Esophagus (tissue), 2 donors: ENCODE results near the gene PLCG1. TPM values are rescaled to one million over a fixed set of nuclear protein-coding genes. Genes with fewer than 3 reads are reported as not detected.
"Not testable (repeated sequence)": the region's sequence is repeated elsewhere in the genome, so short reads cannot be mapped to it uniquely, and the experiment has no call there.

Experiments
- H3K27ac ChIP-seq, 2 donors: one replicate each; pipeline ENCODE4 v1.5.1; 2013; ENCODE audit warnings: low read depth in 2 of 2, mild to moderate bottlenecking in 2 of 2, inconsistent platforms in 1 of 2, low read length in 1 of 2, moderate library complexity in 1 of 2
- H3K27me3 ChIP-seq, 2 donors: one replicate each; pipeline ENCODE4 v1.6.1; 2013; ENCODE audit warnings: low read length in 2 of 2, control low read depth in 1 of 2, mild to moderate bottlenecking in 1 of 2; ENCODE audit not compliant: insufficient read depth in 2 of 2, control insufficient read depth in 1 of 2
- H3K36me3 ChIP-seq, 2 donors: one replicate each; pipeline ENCODE4 v1.6.1; 2013; ENCODE audit warnings: low read length in 1 of 2; ENCODE audit not compliant: control insufficient read depth in 2 of 2, insufficient read depth in 2 of 2
- H3K4me1 ChIP-seq, 2 donors: one replicate each; pipeline ENCODE4 v1.6.1; 2013; ENCODE audit warnings: low read length in 1 of 2; ENCODE audit not compliant: control insufficient read depth in 2 of 2, insufficient read depth in 2 of 2
- H3K4me3 ChIP-seq, 2 donors: one replicate each; pipeline ENCODE4 v1.5.1; 2013; ENCODE audit warnings: low read length in 2 of 2, mild to moderate bottlenecking in 2 of 2, low read depth in 1 of 2, moderate library complexity in 1 of 2
- H3K9me3 ChIP-seq, 2 donors: one replicate each; pipeline ENCODE4 v1.6.1; 2013; ENCODE audit warnings: mild to moderate bottlenecking in 2 of 2, low read depth in 1 of 2, low read length in 1 of 2, moderate library complexity in 1 of 2; ENCODE audit not compliant: control insufficient read depth in 2 of 2, insufficient read depth in 1 of 2
- WGBS, 2 donors: extraction: QIAGEN DNeasy Blood & Tissue Kit; methylation state at CpG; one replicate each; pipeline ENCODE4 v1.1.7; 2013; 5-methylcytosine and 5-hydroxymethylcytosine counted together
- polyA plus RNA-seq, 2 donors: library from polyadenylated mRNA; stranded (reverse); fragments of 200-250 nt; gene quantifications; one replicate each; pipeline ENCODE4 v1.2.3, GENCODE V29; 2013
- donor health status: healthy with polysubstance abuse.
- donor health status: Bipolar disorder and iron deficiency.

PLCG1 gene
- polyA plus RNA-seq, 2 donors, result 26.2 to 45.3 TPM

DNA sequence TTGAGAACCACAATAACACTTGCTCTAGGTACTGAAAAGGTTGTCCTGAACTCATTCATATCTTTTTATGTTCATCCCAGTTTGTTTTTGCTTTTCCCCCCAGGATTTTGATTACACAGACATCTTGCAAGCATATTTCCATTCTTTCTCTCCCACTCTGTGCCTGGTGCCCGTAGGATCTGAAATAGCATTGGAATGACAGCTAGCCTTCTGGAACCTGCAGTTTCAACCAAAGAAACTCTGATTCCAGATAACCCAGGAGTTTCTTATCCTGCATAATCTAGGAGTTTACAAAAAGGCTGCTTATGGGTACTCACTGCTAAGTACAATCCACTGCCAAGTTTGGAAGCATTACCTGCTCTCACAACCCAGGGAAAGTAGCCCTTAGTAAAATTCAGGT lies 28.8 kb upstream of the PLCG1 start:
- no peaks in the 10 kb centered on the region for H3K27me3 ChIP-seq
- H3K9me3 ChIP-seq, result no peaks in the 10 kb centered on the region
- H3K4me1 ChIP-seq, result no peaks in the 10 kb centered on the region
- no peak overlapping the region for H3K4me3 ChIP-seq
- 95 to 100% methylated on average over 1 of the region's 1 CpG for WGBS, 2 donors
- peaks cover 7 to 12% of the 10 kb centered on the region in 2 donors for H3K36me3 ChIP-seq
- H3K27ac ChIP-seq, result no peak overlapping the region

DNA sequence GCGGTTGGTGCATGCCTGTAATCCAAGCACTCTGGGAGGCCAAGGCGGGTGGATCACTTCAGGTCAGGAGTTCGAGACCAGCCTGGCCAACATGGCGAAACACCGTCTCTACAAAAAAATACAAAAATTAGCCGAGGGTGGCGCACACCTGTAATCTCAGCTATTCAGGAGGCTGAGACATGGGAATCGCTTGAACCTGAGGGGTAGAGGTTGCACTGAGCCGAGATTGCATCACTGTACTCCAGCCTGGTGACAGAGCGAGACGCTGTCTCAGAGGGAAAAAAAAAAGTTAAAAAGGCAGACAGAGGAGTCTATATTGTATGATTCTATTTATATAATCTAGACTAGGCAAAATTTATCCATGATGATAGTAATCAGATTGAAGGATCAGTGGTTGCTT lies 27.3 kb upstream of the PLCG1 start:
- 97 to 98% methylated on average over 11 of the region's 11 CpGs for WGBS, 2 donors
- Histone ChIP-seq H3K4me1 (no peaks in the 10 kb centered on the region), H3K9me3 (no peaks in the 10 kb centered on the region), H3K27me3 (no peaks in the 10 kb centered on the region), H3K36me3 (peaks cover 13 to 18% of the 10 kb centered on the region in 2 donors), H3K27ac (no peak overlapping the region), H3K4me3 (no peak overlapping the region)

DNA sequence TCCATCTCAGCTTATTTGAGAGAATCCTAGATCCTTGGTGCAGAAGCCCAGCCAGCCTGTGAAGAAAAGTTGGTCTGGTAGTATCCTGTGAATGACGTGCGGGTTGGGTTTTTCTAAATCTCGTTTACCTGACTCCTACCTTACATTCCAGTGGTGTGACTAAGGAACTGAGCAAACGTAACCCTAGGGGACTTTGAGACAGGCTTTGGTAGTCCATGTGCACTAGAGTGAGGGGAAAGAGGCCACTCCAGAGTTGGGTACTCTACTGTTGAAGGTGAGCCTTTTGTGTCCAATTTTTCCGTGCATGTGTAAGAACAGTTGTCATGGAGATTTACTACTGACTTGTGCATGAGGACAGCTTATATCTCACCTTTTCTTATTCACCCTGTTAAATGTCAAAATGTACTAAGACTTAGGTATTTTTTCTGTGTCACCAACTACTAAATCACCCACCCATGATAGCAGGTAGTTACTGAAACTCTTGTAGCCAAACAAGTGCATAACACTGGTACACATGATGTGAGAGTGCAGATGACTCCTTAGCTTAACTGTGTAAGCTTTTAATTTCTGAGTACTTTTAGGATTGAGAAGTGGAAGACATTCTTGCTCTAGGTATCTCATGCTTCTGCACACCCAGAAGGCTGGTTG lies 26.3 kb upstream of the PLCG1 start:
- no peaks in the 10 kb centered on the region for H3K27me3 ChIP-seq
- peaks cover 17 to 27% of the 10 kb centered on the region in 2 donors for H3K36me3 ChIP-seq
- no peaks in the 10 kb centered on the region for H3K4me1 ChIP-seq
- H3K4me3 ChIP-seq, result no peak overlapping the region
- H3K27ac ChIP-seq, result no peak overlapping the region
- 82 to 83% methylated on average over 5 of the region's 5 CpGs for WGBS, 2 donors
- no peaks in the 10 kb centered on the region for H3K9me3 ChIP-seq

DNA sequence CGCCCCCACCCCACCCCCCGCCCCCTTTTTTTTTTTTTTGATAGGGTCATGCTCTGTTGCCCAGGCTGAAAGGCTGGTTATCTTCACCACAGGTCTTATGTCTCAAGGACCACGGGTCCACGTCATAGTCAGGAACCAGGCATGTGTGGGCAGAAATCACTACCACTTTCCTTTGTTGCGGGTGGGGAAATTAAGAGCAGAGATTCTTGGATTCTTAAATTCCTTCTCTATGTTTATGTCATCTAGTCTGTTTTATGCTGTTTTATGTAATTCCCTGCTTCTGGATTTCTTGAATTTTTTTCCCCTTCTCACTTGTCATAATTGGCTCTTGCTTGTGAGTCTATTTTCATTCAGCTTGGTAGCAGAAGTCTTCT lies 25.8 kb upstream of the PLCG1 start:
- H3K27me3 ChIP-seq, result no peaks in the 10 kb centered on the region
- H3K36me3 ChIP-seq, result peaks cover 22 to 29% of the 10 kb centered on the region in 2 donors
- no peaks in the 10 kb centered on the region for H3K9me3 ChIP-seq
- 81 to 84% methylated on average over 5 of the region's 5 CpGs for WGBS, 2 donors
- no peaks in the 10 kb centered on the region for H3K4me1 ChIP-seq
- H3K4me3 ChIP-seq, result no peak overlapping the region
- no peak overlapping the region for H3K27ac ChIP-seq

DNA sequence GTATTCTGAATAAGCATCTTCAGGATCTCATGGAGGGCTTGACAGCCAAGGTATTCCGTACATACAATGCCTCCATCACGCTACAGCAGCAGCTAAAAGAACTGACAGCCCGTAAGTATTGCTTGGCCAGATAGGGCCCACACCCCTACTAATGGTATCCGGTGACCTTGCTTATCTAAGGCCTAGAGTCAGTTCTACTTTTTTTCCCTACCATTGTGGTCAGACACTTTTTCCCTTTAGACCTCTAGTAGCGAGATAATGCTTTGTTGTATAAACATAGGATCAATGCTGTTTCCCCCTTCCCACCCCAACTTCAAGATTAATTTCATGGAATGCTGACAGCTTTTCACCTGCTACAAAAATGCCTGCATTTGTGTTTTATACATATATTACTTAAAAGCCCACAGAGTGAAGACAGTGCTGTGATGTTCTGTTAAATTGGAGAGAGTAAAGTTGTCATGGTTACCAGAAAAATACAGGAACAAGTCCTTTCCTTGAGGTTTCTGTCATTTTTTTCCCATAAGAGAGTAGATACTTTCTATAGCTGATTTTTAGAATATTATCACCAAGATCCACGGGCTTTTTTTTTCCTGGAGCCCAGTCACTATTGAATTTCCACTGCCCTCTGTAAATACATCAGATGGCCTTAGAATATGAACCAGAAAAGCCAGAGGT lies 20.9 kb upstream of the PLCG1 start:
- no peak overlapping the region for H3K4me3 ChIP-seq
- no peak overlapping the region for H3K27ac ChIP-seq
- WGBS, 2 donors, result 88 to 90% methylated on average over 6 of the region's 6 CpGs
- peaks cover 29 to 31% of the 10 kb centered on the region in 2 donors for H3K36me3 ChIP-seq
- no peaks in the 10 kb centered on the region for H3K9me3 ChIP-seq
- no peaks in the 10 kb centered on the region for H3K4me1 ChIP-seq
- no peaks in the 10 kb centered on the region for H3K27me3 ChIP-seq

DNA sequence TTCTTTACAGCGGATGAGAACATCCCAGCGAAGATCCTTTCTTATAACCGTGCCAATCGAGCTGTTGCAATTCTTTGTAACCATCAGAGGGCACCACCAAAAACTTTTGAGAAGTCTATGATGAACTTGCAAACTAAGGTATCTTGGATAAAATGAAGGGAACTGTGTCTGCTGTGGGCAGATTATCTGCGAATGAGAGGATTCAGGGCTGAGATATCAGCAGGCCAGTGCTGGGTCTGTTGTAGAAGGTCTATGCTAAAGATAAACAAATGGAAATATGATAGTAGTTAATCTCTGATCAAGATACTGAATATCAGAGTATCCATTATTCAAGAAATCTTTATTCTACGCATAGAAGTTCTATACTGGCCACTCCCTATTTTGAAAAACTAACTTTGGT lies 19.2 kb upstream of the PLCG1 start:
- 84 to 85% methylated on average over 6 of the region's 6 CpGs for WGBS, 2 donors
- not testable (repeated sequence) for H3K4me3 ChIP-seq, H3K4me1 ChIP-seq, H3K27ac ChIP-seq, H3K9me3 ChIP-seq, H3K27me3 ChIP-seq
- H3K36me3 ChIP-seq, result peaks cover 28 to 30% of the 10 kb centered on the region in 2 donors

DNA sequence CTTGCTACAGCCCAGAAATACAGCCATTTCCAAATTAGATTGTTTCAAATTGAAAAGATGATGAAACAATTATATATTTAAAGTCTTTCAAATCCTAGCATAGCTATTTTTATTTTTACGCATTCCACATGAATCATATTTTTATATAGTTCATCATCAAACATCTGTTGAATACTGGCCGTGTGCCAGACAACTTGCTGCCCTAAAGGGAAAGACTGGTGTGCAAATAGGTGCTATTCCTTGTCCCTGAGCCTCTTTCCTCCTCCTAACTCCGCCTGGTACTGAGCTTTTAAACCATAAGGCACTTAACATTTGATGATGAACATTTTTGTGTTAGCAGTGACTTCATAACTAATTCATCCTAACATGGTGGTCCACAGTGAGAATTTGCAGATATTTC lies 18.7 kb upstream of the PLCG1 start:
- Histone ChIP-seq H3K36me3 (peaks cover 28 to 30% of the 10 kb centered on the region in 2 donors), H3K27me3 (no peaks in the 10 kb centered on the region), H3K9me3 (no peaks in the 10 kb centered on the region), H3K4me3 (no peak overlapping the region), H3K4me1 (no peaks in the 10 kb centered on the region), H3K27ac (no peak overlapping the region)
- WGBS, 2 donors, result 60 to 68% methylated on average over 3 of the region's 3 CpGs

DNA sequence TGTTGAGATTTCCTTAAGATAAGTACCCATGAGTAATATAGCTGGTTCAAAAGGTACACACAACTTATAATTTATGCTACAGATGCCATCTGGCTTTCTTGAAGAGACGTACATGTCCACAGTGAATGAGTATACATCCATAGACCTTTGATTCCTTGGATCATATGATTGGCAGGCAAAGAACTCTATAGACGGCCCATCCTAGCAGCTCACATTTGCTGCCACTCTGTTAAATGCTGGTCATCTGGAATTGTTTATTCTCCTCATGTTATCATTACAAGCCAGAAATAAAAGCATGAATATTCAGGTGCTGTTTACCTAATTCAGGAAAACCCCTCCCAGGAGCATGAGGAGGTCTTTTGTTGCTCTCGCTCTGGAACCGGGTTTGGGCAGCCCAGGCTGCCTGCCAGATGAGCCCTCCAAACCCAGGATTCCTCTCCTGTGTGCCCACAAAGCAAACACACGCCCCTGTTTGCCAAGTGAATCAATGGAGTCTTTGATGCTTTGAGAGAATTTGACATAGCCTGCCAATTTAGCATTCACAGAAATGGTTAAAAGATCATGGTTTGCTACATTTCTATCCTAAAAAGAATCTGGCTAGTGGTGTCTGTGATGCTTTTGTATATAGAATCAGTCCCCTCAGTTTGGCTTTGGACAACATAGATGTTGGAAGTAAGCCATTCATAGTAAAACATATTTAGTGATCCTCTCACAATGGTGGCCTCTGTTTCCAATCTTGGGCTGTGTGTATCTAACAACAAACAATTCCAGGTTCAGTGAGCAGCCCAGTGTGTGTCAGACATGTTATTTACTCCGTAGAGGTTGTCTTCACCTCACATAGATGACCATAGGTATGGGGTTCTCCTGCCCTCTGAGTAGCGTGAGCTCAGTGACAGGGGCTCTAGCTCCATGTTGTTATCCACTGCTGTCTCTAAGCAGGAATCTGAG lies 17.5 kb upstream of the PLCG1 start:
- Histone ChIP-seq H3K4me1 (no peaks in the 10 kb centered on the region), H3K36me3 (peaks cover 22 to 27% of the 10 kb centered on the region in 2 donors), H3K9me3 (no peaks in the 10 kb centered on the region), H3K27ac (no peak overlapping the region), H3K27me3 (no peaks in the 10 kb centered on the region), H3K4me3 (no peak overlapping the region)
- 73 to 74% methylated on average over 7 of the region's 7 CpGs for WGBS, 2 donors

DNA sequence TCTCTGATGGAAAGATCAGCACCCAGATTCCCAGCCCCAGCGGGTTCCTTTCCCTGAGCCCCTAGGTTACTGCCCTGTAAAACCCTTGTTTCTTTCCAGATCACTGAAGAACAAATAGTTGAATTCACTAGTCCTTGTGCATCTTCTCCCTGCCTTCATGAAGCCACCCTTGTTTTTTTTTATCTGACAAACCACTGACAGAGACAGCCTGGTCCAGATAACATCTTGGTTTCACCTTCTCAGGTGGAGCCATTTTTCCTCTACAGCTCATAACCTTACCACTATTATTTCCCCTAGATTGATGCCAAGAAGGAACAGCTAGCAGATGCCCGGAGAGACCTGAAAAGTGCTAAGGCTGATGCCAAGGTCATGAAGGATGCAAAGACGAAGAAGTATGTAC lies 15.9 kb upstream of the PLCG1 start:
- peaks cover 14 to 28% of the 10 kb centered on the region in 2 donors for H3K36me3 ChIP-seq
- WGBS, 2 donors, result 89 to 91% methylated on average over 3 of the region's 3 CpGs

More for the DNA sequence above, 15.9 kb upstream of the PLCG1 start:
- Histone ChIP-seq H3K27me3 (no peaks in the 10 kb centered on the region), H3K4me3 (no peak overlapping the region), H3K9me3 (no peaks in the 10 kb centered on the region), H3K27ac (no peak overlapping the region), H3K4me1 (no peaks in the 10 kb centered on the region)
